Measurements from ENCODE around the gene VEPH1. TPM values are rescaled to one million over a fixed set of nuclear protein-coding genes. Genes with fewer than 3 reads are reported as not detected.
A peak's percentile ranks its signal among the peaks of the same experiment; 100 is the strongest.

VEPH1 gene
- total RNA-seq, 1 donor from 2014 or later = 2.2 TPM

GRCh38 chr3:157310329-157311052, 192.7 kb downstream of the VEPH1 start:
- H3K27ac Mint-ChIP-seq (ENCODE audit: unreplicated experiment) = peak overlapping the region; percentile 92
- no peaks in the 10 kb centered on the region for H3K27me3 Mint-ChIP-seq (ENCODE audit: low read depth)
- no peak for TF ChIP-seq CTCF (IDR thresholded peaks at IDR 0.05)
- H3K9me3 Mint-ChIP-seq (ENCODE audit: low read depth) = no peaks in the 10 kb centered on the region
- no peak for DNase-seq (ENCODE audit: low spot score)
- peaks cover 2% of the 10 kb centered on the region for H3K36me3 Mint-ChIP-seq (ENCODE audit: low read depth)
- no peak overlapping the region for H3K4me3 Mint-ChIP-seq (ENCODE audit: unreplicated experiment)
- peaks cover 28% of the 10 kb centered on the region for H3K4me1 Mint-ChIP-seq (ENCODE audit: low read depth)

- no peak for DNase-seq (ENCODE audit: low spot score)
- Mint-ChIP-seq H3K27me3 (ENCODE audit: low read depth) (no peaks in the 10 kb centered on the region), H3K27ac (ENCODE audit: unreplicated experiment) (no peak overlapping the region), H3K9me3 (ENCODE audit: low read depth) (no peaks in the 10 kb centered on the region), H3K36me3 (ENCODE audit: low read depth) (peaks cover 2% of the 10 kb centered on the region), H3K4me3 (ENCODE audit: unreplicated experiment) (no peak overlapping the region), H3K4me1 (ENCODE audit: low read depth) (peaks cover 27% of the 10 kb centered on the region)
- no peak for TF ChIP-seq CTCF (IDR thresholded peaks at IDR 0.05)
Observed at GRCh38 chr3:157306502-157306901, 196.7 kb downstream of the VEPH1 start.

GRCh38 chr3:157305392-157305791, 197.8 kb downstream of the VEPH1 start:
- no peak overlapping the region for H3K4me3 Mint-ChIP-seq (ENCODE audit: unreplicated experiment)
- TF ChIP-seq CTCF (IDR thresholded peaks at IDR 0.05) = no peak
- H3K27ac Mint-ChIP-seq (ENCODE audit: unreplicated experiment) = no peak overlapping the region
- no peak for DNase-seq (ENCODE audit: low spot score)
- H3K9me3 Mint-ChIP-seq (ENCODE audit: low read depth) = no peaks in the 10 kb centered on the region
- peaks cover 21% of the 10 kb centered on the region for H3K4me1 Mint-ChIP-seq (ENCODE audit: low read depth)
- H3K27me3 Mint-ChIP-seq (ENCODE audit: low read depth) = no peaks in the 10 kb centered on the region
- no peaks in the 10 kb centered on the region for H3K36me3 Mint-ChIP-seq (ENCODE audit: low read depth)

GRCh38 chr3:157301755-157302154, 201.5 kb downstream of the VEPH1 start:
- Mint-ChIP-seq H3K4me3 (ENCODE audit: unreplicated experiment) (no peak overlapping the region), H3K27me3 (ENCODE audit: low read depth) (no peaks in the 10 kb centered on the region), H3K9me3 (ENCODE audit: low read depth) (no peaks in the 10 kb centered on the region), H3K27ac (ENCODE audit: unreplicated experiment) (no peak overlapping the region), H3K36me3 (ENCODE audit: low read depth) (no peaks in the 10 kb centered on the region), H3K4me1 (ENCODE audit: low read depth) (peaks cover 33% of the 10 kb centered on the region)
- no peak for TF ChIP-seq CTCF (IDR thresholded peaks at IDR 0.05)
- no peak for DNase-seq (ENCODE audit: low spot score)

GRCh38 chr3:157300981-157301663, 202.1 kb downstream of the VEPH1 start:
- H3K27ac Mint-ChIP-seq (ENCODE audit: unreplicated experiment) = no peak overlapping the region
- H3K27me3 Mint-ChIP-seq (ENCODE audit: low read depth) = no peaks in the 10 kb centered on the region
- H3K4me3 Mint-ChIP-seq (ENCODE audit: unreplicated experiment) = no peak overlapping the region
- no peaks in the 10 kb centered on the region for H3K36me3 Mint-ChIP-seq (ENCODE audit: low read depth)
- H3K4me1 Mint-ChIP-seq (ENCODE audit: low read depth) = peaks cover 36% of the 10 kb centered on the region
- no peak for TF ChIP-seq CTCF (IDR thresholded peaks at IDR 0.05)
- no peak for DNase-seq (ENCODE audit: low spot score)
- no peaks in the 10 kb centered on the region for H3K9me3 Mint-ChIP-seq (ENCODE audit: low read depth)

Data from chondrocyte (in vitro differentiated cells).